ENCODE results near the gene CDH4.

CDH4 gene

GRCh38 chr20:61730631-61731362, 478.7 kb downstream of the CDH4 start:
- no peak overlapping the region for H3K4me3 ChIP-seq (ENCODE audit: low read depth, low read length)
- no peak for TF ChIP-seq CTCF (IDR thresholded peaks at IDR 0.05; ENCODE audit: low read depth, low read length)

DNA sequence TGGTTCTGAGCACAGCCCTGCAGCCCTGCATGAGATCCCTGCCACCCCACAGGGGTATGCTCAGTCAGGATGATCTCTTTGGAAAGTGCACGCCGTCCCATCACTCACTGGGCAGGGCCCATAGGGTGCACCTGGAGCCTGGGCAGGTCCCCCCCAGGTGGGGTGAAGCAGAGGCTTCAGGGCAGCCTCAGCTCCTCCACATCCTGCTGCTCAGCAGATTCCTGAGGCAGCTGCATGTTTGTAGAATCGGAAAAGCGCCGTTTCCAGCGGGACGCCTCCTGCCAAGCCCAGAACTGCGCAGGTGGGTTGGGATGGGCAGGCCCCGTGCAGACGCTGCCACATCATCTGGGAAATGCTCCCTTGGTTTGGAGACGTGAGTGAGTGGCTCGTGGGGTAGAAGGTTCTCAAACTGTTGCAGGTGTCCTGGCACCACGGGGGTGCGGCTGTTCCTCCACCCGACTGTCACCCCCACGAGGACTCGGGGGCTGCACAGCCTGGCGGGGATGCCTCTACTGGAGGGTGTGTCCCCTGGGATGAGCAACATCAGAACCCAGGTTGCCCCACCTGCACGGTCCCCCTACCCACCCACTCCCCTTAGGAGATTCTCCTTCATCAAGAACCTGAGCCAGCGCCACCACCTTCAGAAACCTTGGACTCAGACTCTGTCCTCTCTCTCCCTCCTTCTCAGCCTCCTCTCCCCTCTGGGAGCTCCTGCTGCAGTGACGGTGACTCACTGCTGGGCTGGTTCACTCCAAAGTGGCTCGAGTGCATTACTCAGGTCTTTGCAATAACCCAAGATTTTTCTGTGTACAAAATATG, 479.5 kb downstream of the CDH4 start:
- no peak overlapping the region for H3K4me3 ChIP-seq (ENCODE audit: low read depth, low read length)
- no peak for TF ChIP-seq CTCF (IDR thresholded peaks at IDR 0.05; ENCODE audit: low read depth, low read length)

GRCh38 chr20:61732511-61733210, 480.6 kb downstream of the CDH4 start:
- TF ChIP-seq CTCF (IDR thresholded peaks at IDR 0.05; ENCODE audit: low read depth, low read length): no peak
- H3K4me3 ChIP-seq (ENCODE audit: low read depth, low read length): no peak overlapping the region

GRCh38 chr20:61733216-61733615, 481.2 kb downstream of the CDH4 start:
- no peak for TF ChIP-seq CTCF (IDR thresholded peaks at IDR 0.05; ENCODE audit: low read depth, low read length)
- H3K4me3 ChIP-seq (ENCODE audit: low read depth, low read length): no peak overlapping the region

- H3K4me3 ChIP-seq (ENCODE audit: low read depth, low read length): no peak overlapping the region
- no peak for TF ChIP-seq CTCF (IDR thresholded peaks at IDR 0.05; ENCODE audit: low read depth, low read length)
These were observed 482.1 kb downstream of the CDH4 start for GRCh38 chr20:61733891-61734732.

- TF ChIP-seq CTCF (IDR thresholded peaks at IDR 0.05; ENCODE audit: low read depth, low read length): no peak
- H3K4me3 ChIP-seq (ENCODE audit: low read depth, low read length): no peak overlapping the region
These were observed 482.9 kb downstream of the CDH4 start for GRCh38 chr20:61734733-61735502.
